Activated T-helper 1 cell treated with anti-CD3 and anti-CD28 coated beads, Interleukin-12 subunit alpha, Interleukin-12 subunit beta, Interleukin-2, Interleukin-4 antibody, amounts not matched to agents 30 ng/mL and 10 ng/mL and 1 ng/mL, durations not matched to agents 14 hours and 24 hours and 36 hours (primary cell): ENCODE data around the gene BAIAP3. TPM values are rescaled to one million over a fixed set of nuclear protein-coding genes. Genes with fewer than 3 reads are reported as not detected.

Experiments used
- DNase-seq: peaks from one replicate; pipeline ENCODE4 v3.0.0; 2021; ENCODE audit warnings: low spot score
- H3K27ac Mint-ChIP-seq: one replicate; pipeline ENCODE4 v1.8.0; 2021; ENCODE audit warnings: mild to moderate bottlenecking, mixed read lengths
- H3K27me3 Mint-ChIP-seq: one replicate; pipeline ENCODE4 v1.8.0; 2022; ENCODE audit warnings: mild to moderate bottlenecking, moderate library complexity, mixed read lengths; ENCODE audit not compliant: insufficient read depth
- H3K36me3 Mint-ChIP-seq: one replicate; pipeline ENCODE4 v1.8.0; 2021; ENCODE audit warnings: low read depth, mixed read lengths
- H3K4me1 Mint-ChIP-seq: one replicate; pipeline ENCODE4 v1.8.0; 2021; ENCODE audit warnings: low read depth, mixed read lengths
- H3K4me3 Mint-ChIP-seq: one replicate; pipeline ENCODE4 v1.8.0; 2021; ENCODE audit warnings: mild to moderate bottlenecking, moderate library complexity, mixed read lengths
- H3K9me3 Mint-ChIP-seq: one replicate; pipeline ENCODE4 v1.8.0; 2021; ENCODE audit warnings: mixed read lengths
- intact Hi-C: fragments of 100-400 bp; cut with micrococcal nuclease; formaldehyde crosslinking; loops from one replicate; pipeline ENCODE4 v1.15.1; 2024
- total RNA-seq: library from RNA; stranded (reverse); gene quantifications from 2 replicates; pipeline ENCODE4 v1.2.3, GENCODE V29; 2022

Gene BAIAP3
- total RNA-seq, 1 donor from 2014 or later: 0.18 TPM

DNA sequence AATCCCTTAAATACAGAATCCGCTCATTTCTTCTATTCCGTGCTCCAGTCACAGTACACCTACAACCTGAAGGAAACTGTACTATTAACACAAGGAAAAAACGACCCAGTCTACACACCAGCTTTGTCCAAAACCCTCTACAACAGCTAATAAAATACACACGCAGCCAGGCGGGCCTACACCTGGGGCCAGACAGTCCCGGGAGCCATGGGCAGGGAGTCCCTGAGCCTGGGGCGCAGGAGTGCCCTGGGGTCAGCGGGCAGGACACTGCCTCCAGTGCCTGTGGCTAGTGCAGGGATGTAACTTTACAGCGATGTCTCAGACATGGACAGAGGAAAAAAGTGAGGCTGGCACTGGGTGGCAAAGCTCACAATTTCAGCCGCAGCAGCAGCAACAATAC, 46.8 kb downstream of the BAIAP3 start:
- intact Hi-C loops: no loop called here
- peaks cover 15% of the 10 kb centered on the region for H3K4me1 Mint-ChIP-seq

DNA sequence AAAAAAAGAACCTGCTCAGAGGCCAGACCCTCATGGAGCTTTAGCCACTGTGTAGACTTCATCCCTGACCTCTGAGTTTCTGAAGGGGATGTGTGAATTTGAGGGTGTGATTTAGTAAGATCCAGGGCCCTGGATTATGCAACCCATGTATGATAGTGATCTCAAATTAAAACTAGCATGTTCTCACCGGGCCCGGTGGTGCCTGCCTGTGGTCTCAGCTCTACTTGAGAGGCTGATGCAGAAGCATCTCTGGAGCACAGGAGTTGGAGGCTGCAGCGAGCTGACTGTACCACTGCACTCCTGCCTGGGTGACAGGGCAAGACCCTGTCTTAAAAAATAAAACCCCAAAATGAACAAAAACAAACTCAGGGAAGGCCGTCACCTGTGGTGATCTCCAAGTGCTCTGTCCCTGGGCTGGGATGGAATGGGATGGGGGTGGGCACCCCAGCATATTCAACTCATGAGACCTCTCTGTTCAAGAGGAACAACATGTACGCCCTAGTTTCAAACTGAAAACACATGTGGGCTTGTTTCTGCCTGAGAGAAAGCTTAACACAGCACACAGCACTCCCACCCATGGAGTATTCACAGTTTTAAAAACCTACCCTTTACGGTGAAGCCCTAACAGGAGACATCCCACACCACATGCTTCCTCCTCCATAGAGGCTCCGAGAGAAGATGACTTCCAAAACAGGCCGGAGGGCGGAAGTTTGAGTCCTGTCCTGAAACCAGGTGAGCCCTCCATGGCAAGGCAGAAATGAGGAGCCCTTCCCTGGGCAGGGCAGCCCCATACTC, 48.4 kb downstream of the BAIAP3 start:
- Mint-ChIP-seq H3K9me3 (no peaks in the 10 kb centered on the region), H3K4me1 (peaks cover 15% of the 10 kb centered on the region), H3K27me3 (no peaks in the 10 kb centered on the region), H3K27ac (no peak overlapping the region), H3K36me3 (peaks cover 8% of the 10 kb centered on the region), H3K4me3 (no peak overlapping the region)
- intact Hi-C loops: no loop called here
- DNase-seq: no peak

More for the DNA sequence above, 46.8 kb downstream of the BAIAP3 start:
- Mint-ChIP-seq H3K9me3 (no peaks in the 10 kb centered on the region), H3K36me3 (peaks cover 8% of the 10 kb centered on the region), H3K27me3 (no peaks in the 10 kb centered on the region), H3K27ac (peak overlapping the region; percentile 64), H3K4me3 (peak overlapping the region; percentile 82)
- no peak for DNase-seq

DNA sequence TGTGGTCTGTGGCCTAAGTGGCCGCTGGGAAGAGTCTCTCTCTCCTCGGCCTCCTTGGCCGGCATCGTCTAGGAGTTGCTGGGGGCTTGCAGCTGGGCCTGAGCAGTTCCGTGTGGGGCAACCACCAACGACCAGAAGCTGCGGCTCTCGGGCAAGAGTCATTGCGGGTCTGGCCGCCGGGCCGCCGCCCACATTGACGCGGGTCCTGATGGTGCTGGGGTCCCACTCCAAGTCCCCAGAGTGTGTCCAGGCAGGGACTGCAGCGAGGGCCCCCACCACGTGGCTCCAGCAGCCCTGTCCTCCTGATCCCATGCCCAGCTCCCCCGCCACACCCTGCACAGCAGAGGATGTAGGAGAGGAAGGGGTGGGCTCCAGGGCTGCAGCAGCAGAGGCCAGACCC, 50.1 kb downstream of the BAIAP3 start:
- H3K9me3 Mint-ChIP-seq: no peaks in the 10 kb centered on the region
- H3K36me3 Mint-ChIP-seq: peaks cover 5% of the 10 kb centered on the region
- peaks cover 5% of the 10 kb centered on the region for H3K4me1 Mint-ChIP-seq
- no peak overlapping the region for H3K4me3 Mint-ChIP-seq
- intact Hi-C loops: no loop called here
- no peak for DNase-seq
- H3K27ac Mint-ChIP-seq: no peak overlapping the region
- no peaks in the 10 kb centered on the region for H3K27me3 Mint-ChIP-seq

DNA sequence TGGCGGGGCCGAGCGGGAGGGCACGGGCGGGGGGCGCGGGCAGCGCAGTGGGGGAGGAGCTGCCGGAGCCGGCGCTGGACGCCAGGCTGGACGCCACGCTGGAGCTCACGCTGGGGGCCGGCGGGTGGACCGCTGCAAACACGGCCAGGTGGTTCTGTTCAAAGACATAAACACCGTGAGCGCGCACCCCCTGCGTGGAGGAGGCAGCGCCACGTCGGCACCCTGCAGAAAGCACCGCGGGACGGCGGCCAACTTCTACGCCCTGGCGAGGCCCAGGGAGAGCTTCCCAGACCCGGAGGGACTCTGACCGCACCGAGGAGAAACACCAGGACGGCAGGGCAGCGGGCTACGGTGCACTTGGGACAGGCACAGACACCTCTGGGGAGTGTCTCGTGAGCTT, 51.8 kb downstream of the BAIAP3 start:
- no peaks in the 10 kb centered on the region for H3K27me3 Mint-ChIP-seq
- H3K36me3 Mint-ChIP-seq: peaks cover 3% of the 10 kb centered on the region
- no peaks in the 10 kb centered on the region for H3K4me1 Mint-ChIP-seq
- intact Hi-C loops: no loop called here
- no peak overlapping the region for H3K27ac Mint-ChIP-seq
- H3K9me3 Mint-ChIP-seq: no peaks in the 10 kb centered on the region
- DNase-seq: no peak
- no peak overlapping the region for H3K4me3 Mint-ChIP-seq

GRCh38 chr16:1387331-1387730, 53.9 kb downstream of the BAIAP3 start:
- intact Hi-C loops: no loop called here
- H3K36me3 Mint-ChIP-seq: peaks cover 3% of the 10 kb centered on the region
- no peak overlapping the region for H3K27ac Mint-ChIP-seq
- H3K4me3 Mint-ChIP-seq: no peak overlapping the region
- H3K27me3 Mint-ChIP-seq: no peaks in the 10 kb centered on the region
- H3K9me3 Mint-ChIP-seq: no peaks in the 10 kb centered on the region
- no peaks in the 10 kb centered on the region for H3K4me1 Mint-ChIP-seq
- DNase-seq: no peak

GRCh38 chr16:1389762-1390161, 56.3 kb downstream of the BAIAP3 start:
- Mint-ChIP-seq H3K4me3 (no peak overlapping the region), H3K9me3 (no peaks in the 10 kb centered on the region), H3K27me3 (no peaks in the 10 kb centered on the region), H3K4me1 (no peaks in the 10 kb centered on the region), H3K27ac (no peak overlapping the region), H3K36me3 (peaks cover 4% of the 10 kb centered on the region)
- intact Hi-C loops: no loop called here
- no peak for DNase-seq

DNA sequence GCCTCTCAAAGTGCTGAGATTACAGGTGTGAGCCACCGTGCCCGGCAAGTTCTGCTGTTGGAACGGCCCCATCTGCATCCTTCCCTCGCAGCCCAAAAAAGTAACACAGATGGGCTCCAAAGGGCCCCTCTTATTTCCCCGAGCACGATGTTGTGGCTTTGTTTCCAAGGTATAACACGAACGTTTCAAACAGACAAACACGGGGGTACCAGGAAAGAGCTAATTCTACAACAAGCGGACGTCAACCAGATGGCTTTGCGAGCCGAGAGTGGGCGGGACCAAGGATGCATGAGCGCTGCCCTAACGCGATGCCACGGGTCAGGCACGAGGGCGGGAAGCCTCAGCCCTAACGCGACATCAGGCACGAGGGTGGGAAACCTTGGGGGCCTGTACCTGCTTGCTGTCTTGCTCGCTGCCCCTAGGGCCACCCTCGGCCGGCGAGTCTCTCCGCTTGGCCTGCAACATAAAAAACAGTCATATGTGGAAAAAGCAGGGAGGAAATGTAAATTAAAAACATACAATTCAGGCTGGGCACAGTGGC, 56.9 kb downstream of the BAIAP3 start:
- H3K27me3 Mint-ChIP-seq: no peaks in the 10 kb centered on the region
- no peaks in the 10 kb centered on the region for H3K4me1 Mint-ChIP-seq
- no peak for DNase-seq
- H3K27ac Mint-ChIP-seq: no peak overlapping the region
- H3K9me3 Mint-ChIP-seq: no peaks in the 10 kb centered on the region
- no peak overlapping the region for H3K4me3 Mint-ChIP-seq
- peaks cover 1% of the 10 kb centered on the region for H3K36me3 Mint-ChIP-seq
- intact Hi-C loops: no loop called here

DNA sequence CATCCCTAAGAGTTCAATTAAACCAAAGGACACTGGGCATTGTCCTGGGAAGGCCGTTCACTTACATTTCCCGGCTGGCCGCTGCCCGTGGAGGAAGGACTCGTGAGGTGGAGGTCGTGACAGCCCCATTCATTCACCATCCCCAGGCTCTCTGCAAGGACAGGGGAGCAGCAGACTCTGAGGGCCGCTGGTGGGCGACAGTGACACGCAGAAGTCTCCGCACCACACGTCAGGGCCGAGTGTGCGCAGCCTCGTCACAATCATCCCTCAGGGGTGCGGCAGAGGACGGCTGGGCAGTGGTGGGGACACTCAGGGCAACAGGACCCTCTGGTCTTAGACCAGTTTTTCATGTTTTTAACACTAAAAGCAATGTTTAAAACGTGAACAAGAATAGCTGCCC, 59.4 kb downstream of the BAIAP3 start:
- no peaks in the 10 kb centered on the region for H3K9me3 Mint-ChIP-seq
- H3K4me3 Mint-ChIP-seq: no peak overlapping the region
- H3K36me3 Mint-ChIP-seq: peaks cover 1% of the 10 kb centered on the region
- no peak for DNase-seq
- no peak overlapping the region for H3K27ac Mint-ChIP-seq
- intact Hi-C loops: no loop called here
- no peaks in the 10 kb centered on the region for H3K27me3 Mint-ChIP-seq
- no peaks in the 10 kb centered on the region for H3K4me1 Mint-ChIP-seq

DNA sequence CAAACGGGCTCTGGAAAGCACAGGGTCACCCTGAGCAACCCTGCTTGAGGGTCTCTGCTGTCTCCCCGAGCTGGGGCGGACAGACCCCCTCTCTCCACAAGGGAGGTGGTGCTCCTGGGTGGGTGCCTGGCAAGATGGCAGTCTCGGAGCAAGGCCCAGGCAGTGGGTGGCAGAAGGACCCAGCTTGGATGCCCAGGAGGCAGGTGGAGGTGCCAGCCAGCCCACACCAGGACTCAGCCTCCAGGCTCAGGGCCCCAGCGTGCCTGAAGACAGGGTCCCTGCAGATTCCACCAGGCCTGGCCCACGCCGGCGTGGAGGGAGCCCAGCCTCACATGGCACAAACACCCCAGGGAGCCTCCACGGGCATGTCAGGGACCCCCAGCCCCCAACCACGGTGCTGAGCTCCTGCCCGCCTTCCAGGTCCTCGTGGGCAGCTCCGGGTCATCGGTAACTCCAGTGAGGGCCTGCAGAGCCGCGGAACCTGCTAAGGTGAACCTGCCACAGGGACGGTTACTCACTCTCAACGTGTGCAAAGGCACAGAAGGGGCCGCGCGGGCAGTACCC, 60.2 kb downstream of the BAIAP3 start:
- Mint-ChIP-seq H3K36me3 (peaks cover 1% of the 10 kb centered on the region), H3K4me1 (no peaks in the 10 kb centered on the region), H3K27ac (no peak overlapping the region), H3K27me3 (no peaks in the 10 kb centered on the region), H3K9me3 (no peaks in the 10 kb centered on the region), H3K4me3 (no peak overlapping the region)
- intact Hi-C loops: no loop called here
- no peak for DNase-seq

- no peaks in the 10 kb centered on the region for H3K27me3 Mint-ChIP-seq
These were observed 61.0 kb downstream of the BAIAP3 start for GRCh38 chr16:1394367-1394951.

GRCh38 chr16:1395444-1396031, 62.1 kb downstream of the BAIAP3 start:
- Mint-ChIP-seq H3K36me3 (peaks cover 1% of the 10 kb centered on the region), H3K9me3 (no peaks in the 10 kb centered on the region), H3K27ac (no peak overlapping the region), H3K4me3 (no peak overlapping the region), H3K27me3 (no peaks in the 10 kb centered on the region), H3K4me1 (no peaks in the 10 kb centered on the region)
- DNase-seq: no peak
- intact Hi-C loops: no loop called here

More at GRCh38 chr16:1394367-1394951, 61.0 kb downstream of the BAIAP3 start:
- Mint-ChIP-seq H3K9me3 (no peaks in the 10 kb centered on the region), H3K4me1 (no peaks in the 10 kb centered on the region), H3K36me3 (peaks cover 1% of the 10 kb centered on the region), H3K4me3 (no peak overlapping the region), H3K27ac (no peak overlapping the region)
- DNase-seq: no peak
- intact Hi-C loops: no loop called here

DNA sequence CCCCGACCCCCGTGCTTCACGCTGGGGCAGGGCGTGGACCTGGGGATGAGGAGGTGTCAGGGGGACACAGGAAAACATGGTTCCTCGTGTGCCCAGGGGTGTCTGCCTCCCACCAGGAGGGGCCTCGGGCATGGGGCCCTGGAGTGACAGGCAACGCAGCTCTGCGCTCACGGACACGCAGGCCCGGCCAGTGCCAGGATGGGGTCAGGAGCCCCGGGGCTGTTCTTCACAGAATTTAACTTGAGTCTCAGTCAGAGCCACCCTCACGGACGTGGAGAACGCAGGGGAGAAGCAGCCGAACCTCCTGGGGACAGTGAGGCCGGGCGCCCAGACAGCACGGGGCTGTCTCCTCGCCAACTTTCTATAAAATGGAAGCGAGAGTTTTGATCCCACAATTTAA, 64.3 kb downstream of the BAIAP3 start:
- intact Hi-C loops: no loop called here
- Mint-ChIP-seq H3K4me1 (no peaks in the 10 kb centered on the region), H3K36me3 (peaks cover 10% of the 10 kb centered on the region), H3K9me3 (no peaks in the 10 kb centered on the region), H3K27me3 (no peaks in the 10 kb centered on the region), H3K27ac (no peak overlapping the region), H3K4me3 (no peak overlapping the region)
- no peak for DNase-seq

- H3K4me3 Mint-ChIP-seq: no peak overlapping the region
- no peaks in the 10 kb centered on the region for H3K9me3 Mint-ChIP-seq
- intact Hi-C loops: no loop called here
- no peak for DNase-seq
- peaks cover 9% of the 10 kb centered on the region for H3K36me3 Mint-ChIP-seq
- no peaks in the 10 kb centered on the region for H3K27me3 Mint-ChIP-seq
- no peaks in the 10 kb centered on the region for H3K4me1 Mint-ChIP-seq
- H3K27ac Mint-ChIP-seq: no peak overlapping the region
These were observed 64.9 kb downstream of the BAIAP3 start for GRCh38 chr16:1398351-1398750.
